ENCODE measurements around the gene RAP1GAP2.
"Not testable (repeated sequence)": the region's sequence is repeated elsewhere in the genome, so short reads cannot be mapped to it uniquely, and the experiment has no call there.

Gene RAP1GAP2

DNA sequence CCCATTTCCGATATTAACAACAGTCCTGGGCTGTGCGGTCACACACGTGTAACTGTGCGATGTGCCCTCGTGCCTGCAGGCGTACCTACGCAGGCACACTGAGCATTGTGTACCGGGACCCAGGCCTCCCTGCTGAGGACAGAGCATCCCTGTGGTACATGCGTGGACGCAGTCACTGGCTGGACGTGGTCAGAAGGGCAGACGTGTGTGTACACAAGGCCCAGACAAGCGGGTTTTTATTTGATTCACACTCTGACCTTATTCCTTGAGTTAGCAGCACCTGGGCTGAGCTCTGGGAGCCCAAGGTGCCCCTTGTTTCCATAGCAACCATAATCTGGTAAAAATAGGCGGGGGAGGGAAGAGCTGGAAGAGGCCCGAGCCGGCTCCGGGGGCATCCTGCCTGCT lies 19.5 kb downstream of the RAP1GAP2 start:
- no peak for DNase-seq

DNA sequence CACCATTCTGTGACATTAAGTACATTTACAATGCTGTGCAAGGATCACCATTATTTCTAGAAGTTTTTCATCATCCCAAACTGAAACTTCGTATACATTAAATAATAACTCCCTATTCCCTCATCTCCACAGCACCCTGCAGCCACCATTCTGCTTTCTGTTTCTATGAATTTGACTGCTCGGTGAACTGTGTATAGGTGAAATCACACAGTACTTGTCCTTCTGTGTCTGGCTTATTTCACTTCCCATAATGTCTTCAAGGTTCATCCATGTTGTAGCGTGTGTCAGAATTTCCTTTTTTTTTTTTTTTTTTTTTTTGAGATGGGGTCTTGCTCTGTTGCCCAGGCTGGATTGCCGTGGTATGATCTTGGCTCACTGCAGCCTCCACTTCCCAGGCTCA lies 20.4 kb downstream of the RAP1GAP2 start:
- DNase-seq = no peak

DNA sequence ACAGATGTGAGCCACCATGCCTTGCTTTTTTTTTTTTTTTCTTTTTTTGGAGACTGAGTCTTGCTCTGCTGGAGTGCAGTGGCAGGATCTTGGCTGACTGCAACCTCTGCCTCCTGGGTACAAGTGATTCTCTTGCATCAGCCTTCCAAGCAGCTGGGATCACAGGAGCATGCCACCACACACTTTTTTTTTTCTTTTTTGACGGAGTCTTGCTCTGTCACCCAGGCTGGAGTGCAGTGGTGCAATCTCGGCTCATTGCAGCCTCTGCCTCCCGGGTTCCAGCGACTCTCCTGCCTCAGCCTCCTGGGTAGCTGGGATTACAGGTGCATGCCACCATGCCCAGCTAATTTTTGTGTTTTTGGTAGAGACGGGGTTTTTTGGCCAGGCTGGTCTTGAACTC lies 23.1 kb downstream of the RAP1GAP2 start:
- DNase-seq = not testable (repeated sequence)

DNA sequence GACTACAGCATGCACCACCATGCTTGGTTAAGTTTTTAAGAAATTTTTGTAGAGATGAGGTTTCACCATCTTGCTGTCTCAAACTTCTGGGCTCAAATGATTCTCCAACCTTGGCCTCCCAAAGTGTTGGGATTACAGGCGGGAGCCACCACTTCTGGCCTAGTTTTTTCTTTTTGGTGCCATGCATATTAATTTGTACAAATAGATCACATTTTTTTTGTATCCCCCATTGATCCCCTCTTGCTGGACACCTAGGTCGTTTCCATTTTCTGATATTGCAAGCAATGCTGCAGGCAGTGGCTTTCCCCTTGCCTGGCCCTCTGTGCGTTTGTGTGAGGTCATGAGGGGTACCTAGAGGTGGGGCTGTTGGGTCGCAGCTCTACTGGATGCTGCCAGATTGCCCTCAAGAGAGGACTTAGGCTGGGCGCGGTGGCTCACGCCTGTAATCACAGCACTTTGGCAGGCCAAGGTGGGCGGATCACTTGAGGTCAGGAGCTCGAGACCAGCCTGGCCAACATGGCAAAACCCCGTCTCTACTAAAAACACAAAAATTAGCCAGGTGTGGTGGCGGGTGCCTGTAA lies 23.8 kb downstream of the RAP1GAP2 start:
- no peak for DNase-seq

DNA sequence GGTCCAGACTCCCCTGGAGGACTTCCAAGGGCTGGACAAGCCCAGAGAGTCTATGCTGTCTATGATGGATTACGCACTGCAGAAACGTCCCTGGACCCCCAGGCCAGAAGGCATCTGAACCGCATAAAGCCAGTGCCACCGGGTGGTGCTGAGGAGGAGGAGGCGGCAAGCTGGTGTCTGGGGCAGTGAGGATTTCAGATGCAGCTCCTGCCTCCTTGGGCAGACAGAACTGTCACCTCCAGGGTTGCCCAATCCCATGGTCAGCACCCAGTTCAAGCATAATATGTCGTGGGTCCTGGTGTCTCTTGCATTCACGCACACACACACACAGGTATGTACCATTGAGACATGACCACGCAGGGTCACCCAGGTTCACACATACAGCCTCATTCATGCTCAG lies 25.6 kb downstream of the RAP1GAP2 start:
- no peak for DNase-seq

DNA sequence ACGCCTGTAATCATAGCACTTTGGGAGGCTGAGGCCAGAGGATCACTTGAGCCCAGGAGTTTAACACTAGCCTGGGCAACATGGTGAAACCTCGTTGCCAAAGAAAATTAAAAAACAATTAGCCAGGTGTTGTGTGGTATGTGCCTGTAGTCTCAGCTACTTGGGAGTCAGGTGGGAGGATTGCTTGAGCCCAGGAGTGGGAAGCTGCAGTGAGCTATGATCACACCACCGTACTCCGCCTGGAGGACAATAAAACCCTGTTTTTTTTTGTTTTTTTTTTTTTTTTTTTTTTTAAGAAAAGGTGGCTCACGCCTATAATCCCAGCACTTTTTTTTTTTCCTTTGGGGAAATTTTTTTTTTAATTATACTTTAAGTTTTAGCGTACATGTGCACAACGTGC lies 26.1 kb downstream of the RAP1GAP2 start:
- no peak for DNase-seq

DNA sequence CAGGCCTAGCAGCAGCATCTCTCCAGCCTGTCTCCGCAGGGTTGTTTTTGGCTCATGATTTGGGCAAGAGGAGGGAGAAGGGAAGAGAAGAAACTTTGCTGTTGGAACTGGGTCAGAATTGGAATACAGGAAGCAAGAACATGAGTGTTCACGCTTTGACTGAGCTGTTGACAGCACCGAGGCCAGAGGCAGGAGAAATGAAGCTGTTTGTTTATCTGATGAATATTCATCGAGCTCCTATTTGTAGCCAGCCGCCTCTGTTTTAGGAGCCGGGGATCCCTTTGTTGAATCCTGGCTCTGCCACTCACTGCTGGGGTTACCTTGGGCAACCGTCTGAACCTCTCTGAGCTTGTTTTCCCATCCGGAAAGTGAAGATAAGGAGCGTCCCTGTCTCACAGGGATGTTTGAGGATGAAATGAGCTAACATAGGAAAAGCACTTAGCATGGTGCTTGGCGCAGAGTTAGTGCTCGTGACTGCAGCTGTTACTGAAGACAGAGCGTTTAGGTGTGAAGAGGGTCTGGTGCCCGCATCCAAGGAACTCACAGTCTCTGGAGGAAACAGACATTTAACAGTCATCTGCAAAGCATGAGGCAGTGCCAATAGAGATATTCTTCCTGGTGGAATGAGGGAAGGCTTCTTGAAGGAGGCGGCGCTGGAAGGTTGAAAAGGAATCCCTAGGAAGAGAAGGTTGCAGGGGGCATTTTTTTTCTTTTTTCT lies 29.2 kb downstream of the RAP1GAP2 start:
- no peak for DNase-seq

DNA sequence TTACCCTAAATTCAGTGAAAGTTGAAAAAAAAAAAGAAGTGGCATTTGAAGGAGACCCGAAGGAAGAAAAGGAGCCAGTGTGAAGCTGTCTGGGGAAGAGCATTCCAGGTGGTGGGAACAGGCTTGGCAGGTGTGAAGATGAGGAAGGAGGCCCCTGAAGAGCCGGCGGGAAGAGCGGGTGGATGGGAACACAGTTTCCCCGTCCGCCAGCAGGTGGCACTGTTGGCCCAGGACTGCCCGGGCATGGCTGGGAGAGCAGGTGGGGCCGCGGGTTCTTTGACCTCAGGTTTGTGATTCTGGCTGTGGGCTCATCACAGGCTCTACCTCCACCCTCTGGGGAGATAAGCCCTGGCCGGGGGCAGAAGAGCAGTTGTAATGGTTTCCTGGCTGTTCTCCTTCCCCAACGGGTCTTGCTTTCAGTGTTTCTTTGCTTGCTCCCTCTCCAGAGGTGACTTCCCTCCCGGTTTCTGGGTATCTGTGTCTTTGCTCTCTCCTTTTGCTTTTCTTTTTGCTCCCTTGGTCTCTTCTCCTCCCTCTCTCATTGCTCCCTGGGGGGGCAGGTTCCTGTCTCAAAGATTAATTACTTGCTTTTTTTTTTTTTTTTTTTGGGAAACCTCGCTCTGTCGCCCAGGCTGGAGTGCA lies 32.3 kb downstream of the RAP1GAP2 start:
- peak; percentile 84 for DNase-seq

DNA sequence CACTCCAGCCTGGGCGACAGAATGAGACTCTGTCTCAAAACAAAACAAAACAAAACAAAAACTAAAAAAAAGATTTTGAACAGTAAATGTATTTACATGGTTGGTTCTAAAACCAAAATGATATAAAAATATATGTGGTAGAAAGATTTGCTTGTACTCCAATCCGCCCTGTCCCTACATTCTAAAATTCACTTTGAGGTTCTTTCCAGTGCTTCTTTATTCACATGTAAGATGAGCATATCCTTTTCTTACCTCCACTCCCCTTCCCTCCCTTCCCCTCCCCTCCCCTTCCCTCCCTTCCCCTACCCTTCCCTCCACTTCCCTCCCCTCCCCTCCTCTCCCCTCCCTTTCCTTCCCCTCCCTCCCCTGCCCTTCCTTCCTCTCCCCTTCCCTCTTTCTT lies 34.4 kb downstream of the RAP1GAP2 start:
- DNase-seq = no peak

DNA sequence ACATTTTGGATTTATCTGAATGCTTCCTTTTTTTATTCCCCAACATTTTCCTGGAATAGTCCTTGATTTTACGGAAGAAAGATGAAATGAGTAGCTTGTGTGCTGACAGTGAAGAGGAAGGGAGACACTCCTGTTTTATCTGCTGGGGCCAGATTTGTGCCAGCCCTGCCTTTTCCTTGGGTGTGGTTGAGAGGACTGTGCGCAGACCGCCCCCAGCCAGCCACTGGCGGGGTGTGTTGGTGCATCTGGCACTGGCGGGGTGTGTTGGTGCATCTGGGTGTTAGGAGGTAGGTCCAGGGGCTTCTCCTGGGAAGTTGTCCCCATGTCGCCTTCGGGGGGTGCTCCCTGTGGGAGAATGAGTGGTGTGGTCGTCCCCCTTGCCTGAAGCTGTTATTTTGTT lies 39.5 kb downstream of the RAP1GAP2 start:
- DNase-seq = no peak

DNA sequence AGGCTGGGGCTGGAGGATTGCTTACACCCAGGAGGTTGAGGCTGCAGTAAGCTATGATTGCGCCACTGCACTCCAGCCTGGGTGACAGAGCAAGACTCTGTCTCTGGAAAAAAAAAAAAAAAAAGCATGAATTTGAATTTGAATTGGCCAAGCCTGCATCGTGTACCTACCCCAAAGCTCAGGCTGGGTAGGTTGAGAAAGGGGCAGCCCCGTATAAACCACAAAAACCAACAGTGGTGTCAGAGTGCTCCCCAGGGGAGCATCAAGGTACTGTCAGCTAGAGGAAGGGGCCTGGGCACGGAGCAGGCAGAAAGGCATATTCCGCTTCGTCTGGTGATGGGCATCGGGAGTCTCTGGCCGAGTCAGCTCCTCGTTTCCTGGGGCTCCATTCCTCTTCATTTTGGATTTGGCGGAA lies 40.9 kb downstream of the RAP1GAP2 start:
- no peak for DNase-seq

DNA sequence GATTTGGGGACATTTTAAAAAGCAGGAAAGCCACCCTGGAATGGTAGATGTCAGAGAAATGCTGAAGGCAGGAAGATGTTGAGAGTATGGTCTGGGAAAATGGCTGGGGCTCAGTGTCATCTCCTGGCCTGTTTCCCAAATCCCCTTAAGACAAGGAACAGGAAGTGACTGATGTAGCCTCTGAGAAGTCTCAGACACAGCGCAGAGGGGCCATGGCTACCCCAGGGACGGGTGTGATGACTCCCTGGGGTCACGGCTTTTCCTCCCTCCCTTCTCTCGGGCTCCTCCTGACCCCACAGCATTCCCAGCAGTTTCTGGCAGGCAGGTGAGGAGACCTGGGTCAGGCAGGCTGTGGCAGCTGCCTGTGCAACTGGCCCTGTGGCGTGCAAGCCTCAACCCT lies 45.4 kb downstream of the RAP1GAP2 start:
- DNase-seq = no peak

DNA sequence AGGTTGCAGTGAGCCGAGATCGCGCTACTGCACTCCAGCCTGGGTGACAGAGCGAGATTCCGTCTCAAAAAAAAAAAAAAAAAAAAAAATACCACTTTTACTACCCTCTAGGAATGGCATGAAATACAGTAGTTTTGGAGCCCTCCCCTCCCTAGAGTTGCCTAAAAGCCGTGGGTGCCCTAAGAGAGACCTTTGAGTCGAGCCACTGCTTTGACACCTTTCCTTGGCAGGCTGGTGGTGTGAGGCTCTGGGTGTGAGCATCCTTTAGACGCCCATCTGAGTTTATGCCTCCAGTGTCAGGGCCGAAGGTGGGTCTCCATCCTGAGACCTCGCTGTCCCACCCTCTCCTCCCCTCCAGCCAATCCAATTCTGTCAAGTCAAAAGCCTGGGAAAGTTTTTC lies 46.2 kb downstream of the RAP1GAP2 start:
- no peak for DNase-seq

DNA sequence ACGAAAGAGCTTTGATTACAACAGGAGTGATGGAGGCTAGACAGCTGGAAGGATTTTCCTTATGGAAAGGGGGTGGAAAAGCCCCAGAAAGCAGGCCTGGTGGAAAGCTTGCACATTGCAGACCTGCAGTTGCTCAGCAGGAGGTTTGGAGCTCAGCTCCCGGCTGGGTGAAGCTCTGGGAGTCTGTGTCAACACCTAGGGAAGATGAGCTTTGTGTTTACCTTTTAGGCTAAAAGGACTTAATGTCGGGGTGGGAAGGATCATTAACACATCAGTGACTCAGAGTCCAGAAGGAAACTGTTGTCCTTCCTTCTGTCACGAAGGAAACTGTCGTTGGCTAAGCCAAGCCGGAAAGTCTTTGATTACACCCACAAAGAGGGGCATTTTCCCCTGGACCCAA lies 48.2 kb downstream of the RAP1GAP2 start:
- no peak for DNase-seq

DNA sequence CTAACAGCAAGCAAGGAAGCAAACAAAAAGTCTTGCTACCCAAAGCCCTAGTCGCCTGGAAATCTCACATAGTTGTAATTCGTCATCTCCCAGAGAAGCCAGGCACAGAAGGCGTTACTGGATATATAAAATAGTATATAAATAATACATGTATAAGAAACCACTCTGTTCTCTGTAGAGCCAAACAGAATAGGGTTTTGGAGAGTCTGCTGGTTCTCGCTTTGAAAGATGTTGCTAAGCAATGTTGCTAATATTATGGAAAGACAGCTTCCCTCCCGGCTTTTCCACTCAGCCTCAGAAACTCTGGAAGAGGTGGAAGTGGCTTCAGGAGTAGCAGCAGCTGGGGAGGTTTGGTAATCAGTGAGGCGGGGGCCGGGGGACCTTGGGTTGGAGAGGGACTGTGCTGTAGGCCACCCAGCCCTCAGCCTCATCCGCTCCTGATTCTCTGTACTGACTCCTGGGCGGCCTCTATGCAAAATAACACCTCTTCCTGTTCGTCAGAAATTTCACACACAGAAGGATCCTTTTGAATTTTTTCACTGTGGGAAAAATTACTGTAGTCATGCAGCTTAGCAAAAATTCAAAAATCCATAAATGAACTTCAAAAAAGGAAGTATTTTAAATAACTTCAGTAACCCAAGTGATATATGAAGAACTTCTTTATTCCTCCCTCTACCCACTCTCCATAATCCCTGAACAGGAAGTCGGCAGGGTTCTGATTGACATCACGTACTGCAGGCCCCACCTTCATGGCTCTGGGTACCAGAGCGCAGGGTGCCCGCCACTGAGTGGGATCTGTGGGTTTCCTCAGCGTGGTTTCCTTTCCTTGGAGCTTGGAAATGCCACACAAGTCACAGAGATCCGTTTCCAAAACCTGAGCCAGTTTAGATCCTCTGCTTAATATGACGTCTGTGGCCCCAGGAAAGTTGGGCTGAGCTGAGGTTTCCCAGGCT lies 51.4 kb downstream of the RAP1GAP2 start:
- no peak for DNase-seq

DNA sequence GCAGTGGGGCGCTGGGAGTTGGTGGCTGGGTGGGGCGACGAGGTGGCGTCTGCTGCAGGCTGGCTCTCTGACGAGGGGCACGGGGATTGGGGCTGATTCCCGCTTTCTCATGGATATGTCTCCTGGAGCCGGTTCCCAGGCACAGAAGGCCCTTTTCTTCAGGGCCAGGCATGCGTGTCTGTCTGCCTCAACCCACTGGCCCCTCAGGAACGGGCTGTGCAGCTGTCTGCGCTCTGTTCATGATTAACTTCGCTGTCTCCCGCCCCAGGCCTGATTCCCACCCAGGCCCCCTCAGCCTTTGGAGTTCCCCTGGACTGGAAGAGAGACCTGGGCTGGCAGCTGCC lies 53.1 kb downstream of the RAP1GAP2 start:
- no peak for DNase-seq

DNA sequence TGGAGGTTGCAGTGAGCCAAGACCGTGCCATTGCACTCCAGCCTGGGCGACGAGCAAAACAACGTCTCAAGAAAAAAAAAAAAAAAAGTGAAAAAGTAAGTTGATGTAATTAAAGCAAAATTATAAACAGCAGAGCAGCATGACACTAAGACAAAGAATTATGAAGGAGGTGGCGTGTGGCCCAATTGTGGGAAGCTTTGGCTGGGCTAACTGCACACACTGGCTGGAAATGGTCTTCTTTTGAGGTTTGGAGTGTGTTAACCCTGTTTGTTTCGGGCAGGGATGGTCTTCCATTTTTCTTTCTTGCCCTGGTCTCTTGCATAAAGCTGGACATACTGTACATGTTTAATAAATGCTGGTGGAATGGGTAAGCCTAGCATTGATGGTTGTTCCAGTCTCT lies 54.8 kb downstream of the RAP1GAP2 start:
- DNase-seq = no peak

DNA sequence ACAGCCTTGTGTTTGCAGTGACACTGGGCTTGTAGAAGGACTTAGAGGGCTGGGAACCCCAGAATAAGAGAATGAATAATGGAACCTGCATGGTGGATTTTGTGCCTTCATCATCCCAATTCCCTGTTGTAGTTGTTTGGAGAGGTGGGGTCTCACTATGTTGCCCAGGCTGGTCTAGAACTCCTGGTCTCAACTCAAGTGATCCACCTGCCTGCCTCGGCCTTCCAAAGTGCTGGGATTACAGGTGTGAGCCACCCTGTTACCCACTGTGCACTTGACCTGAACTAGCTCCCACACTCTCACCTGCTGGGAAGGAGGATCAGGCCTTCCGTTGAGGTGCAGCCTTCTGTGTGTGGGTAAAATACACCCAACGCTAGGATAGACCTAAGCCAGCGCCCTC lies 55.4 kb downstream of the RAP1GAP2 start:
- no peak for DNase-seq

DNA sequence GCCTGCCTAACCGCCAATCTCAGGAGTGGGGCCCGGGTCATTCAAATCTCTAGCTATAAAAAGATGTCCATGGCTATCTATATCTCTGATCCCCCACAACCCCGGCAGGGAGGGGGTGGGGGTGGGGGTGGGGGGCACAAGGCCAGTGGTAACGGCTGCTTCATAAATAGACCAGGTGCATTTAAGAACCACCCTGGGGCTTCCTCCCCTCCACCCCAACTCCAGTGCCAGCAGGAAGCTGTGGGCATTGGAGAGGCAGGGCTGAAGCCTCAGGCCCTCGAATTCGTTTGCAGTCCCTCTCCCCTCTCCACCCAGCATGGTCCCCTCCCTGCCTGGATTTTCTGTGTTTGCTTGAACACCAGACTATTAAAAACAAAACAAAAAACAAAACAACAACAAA lies 56.0 kb downstream of the RAP1GAP2 start:
- no peak for DNase-seq

DNA sequence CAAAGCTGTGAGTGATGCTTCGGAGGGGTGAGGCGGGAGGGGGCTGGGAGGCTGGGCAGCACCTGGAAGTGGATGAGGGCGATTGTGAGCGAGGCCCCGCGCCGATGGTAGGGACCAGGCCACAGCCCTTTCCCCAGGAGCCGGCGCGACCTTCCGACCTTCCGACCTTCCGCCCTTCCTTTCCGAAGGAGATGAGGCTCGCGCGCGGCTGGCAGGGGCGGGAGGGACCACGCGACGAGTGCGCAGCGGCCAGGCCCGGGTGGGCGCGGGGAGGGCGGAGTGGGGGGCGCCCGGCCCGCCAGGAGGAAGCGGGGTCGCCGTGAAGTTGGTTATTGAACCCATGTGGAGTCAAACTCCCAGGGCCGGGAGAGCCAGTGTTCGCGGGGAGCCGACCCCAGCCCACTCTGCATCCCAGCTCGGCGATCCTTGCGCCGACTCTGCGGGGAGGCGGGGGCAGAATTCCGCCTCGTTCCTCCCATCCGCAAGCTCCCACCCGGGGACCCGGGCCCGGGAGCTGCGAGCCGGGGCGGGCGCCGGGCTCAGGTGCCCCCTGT lies 56.6 kb downstream of the RAP1GAP2 start:
- no peak for DNase-seq

DNA sequence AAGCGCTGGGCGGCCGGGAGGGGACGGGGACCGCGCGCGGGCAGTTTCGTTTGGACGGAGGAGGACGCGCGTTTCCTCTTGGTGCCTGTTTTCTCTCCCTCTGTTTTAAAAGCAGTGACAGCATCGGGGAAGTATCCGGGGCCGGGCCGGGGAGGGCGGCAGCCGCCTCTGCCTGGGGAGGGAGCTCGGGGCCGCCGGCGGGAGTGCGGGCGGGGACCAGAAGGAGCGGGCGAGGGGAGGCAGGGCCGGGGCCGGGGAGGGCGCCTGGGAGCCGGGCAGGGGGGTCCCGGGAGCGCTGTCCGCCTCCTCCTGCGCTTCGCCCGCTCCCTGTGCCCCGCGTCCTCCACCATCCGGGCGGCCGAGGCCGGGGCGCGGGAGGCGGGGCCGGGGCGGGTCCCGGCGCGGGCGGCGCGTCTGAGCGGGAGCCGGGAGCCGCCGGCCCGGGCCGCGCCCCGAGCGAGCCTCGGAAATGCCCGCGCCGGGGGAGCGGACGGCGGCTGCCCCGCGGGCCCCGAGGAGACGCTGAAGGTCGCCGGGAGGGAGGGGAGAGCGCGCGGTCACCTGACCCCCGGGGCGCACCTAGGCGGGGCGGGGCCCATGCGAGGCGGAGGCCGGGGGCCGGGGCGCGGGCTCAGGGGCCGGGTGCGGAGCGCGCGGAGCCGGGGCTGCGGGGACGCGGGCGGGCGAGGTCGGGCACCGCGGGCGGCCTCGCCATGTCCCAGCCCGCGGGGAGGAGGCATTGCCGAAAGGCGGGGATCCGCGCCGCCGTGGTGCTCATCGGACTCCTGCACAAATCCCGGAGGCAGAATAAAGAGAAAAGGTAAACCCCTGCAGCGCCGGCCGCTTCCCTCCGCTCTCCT lies 57.3 kb downstream of the RAP1GAP2 start:
- DNase-seq = peak; percentile 66
